GM19324 (cell line): ENCODE data around the gene BID.
"Not testable (repeated sequence)": the region's sequence is repeated elsewhere in the genome, so short reads cannot be mapped to it uniquely, and the experiment has no call there.

ENCODE experiments used
- ATAC-seq: cut with Tn5 transposase; IDR thresholded peaks from one replicate; pipeline ENCODE4 v1.9.1; 2021; ENCODE audit warnings: mild to moderate bottlenecking, moderate library complexity; ENCODE audit not compliant: unreplicated experiment, low FRiP score

The BID gene

DNA sequence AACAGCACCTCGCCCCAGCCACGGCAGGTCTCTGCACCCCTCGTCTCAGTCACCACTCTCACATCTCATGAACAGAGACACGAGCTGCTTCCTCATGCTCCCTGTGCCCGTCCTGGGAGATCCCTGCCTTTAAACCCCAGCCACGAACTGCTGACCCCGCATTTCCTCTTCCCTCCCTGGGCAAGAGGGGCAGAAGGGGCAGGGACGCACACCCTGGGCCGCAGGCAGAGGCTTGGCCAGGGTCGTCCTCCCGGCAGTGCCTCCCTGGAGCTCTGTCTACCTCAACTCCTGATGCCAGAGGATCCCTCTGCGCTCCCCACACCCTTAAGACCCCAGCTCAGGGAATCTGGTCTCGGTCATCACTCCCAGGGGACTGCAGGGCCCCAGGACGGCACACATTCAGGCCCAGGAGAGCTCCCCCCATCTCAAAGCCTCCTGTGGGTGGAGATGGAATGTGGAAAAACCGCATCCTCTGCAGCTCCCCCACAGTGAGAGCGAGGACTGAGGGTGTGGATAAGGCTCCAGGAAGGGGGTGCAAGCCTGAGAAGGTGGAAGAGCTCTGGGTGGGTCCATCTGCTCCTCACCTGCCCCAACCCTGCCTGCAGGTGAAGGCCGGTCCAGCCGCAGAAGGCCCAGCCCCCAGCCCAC, 1.2 kb downstream of the BID start:
- ATAC-seq = no peak

DNA sequence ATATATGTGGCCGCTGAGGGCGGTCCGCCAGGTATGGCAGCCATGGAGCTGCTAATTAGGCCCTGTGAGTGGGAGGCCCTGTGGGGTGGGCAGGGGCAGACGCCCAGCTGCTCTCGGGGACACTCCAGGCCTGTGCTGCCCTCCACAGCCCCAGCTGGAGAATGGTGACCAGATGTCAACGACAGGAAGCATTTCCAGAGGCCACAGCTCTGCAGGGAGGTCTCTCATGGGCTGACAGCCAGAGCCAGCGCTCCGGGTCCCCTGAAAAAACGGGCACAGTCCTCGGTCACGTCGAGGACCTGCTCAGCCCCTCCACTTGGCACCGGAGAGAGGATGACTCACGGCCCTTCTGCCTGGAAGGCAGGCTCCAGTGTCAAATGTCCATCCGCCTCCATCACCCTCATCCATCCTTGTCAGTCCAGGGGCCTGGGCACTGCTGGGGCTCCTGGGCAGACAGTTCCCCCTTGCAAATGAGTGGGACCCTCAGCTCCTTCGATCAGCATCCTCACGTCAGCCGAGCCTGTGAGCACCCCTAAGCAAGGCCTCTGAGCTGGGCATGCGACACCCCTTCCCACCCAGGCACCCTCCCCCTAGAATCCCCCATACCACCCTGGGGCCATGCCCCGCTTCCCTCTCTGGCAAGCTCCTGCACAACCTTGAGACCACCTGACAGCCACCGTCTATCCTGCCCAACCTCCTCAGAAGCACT, 1.9 kb downstream of the BID start:
- ATAC-seq = no peak

GRCh38 chr22:17770180-17771077, 3.8 kb downstream of the BID start:
- no peak for ATAC-seq

- ATAC-seq = no peak
Measured at GRCh38 chr22:17769716-17770082, 4.6 kb downstream of the BID start.

DNA sequence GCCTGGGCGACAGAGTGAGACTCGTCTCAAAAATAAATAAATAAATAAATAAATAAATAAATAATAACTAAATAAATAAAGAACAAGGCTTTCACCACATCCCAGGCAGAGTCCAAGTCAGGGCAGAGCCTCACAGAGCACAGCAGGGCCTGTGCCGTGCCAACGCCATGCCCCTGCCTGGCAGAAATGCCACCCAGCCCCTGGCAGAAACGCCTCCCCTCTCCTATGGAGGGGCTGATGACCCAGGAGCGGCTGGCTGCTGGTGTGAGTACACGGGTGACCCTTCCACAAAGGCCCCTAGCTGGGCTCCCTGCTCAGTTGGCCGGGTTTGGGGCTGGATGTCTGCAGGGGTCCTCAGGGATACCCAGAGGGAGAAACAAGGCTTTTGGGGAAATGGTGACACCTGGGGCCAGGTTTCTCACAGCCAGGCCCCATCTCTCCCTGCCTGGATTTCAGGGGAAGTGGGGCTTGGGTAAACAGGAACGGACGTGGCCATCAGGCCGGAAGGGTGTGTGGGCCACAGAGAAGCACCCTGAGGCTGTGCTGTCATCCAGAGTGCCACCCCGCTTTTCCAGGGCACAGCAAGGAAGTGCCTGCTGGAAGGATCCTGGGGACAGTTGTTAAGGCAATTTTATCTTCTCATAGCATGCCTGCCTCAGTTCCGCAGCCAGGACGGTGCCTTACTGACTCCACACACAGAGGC, 5.1 kb downstream of the BID start:
- ATAC-seq = no peak

- ATAC-seq = peak; percentile 62
Measured at GRCh38 chr22:17767233-17768065, 6.8 kb downstream of the BID start.

GRCh38 chr22:17764852-17765251, 9.4 kb downstream of the BID start:
- not testable (repeated sequence) for ATAC-seq

GRCh38 chr22:17764036-17764435, 10.2 kb downstream of the BID start:
- ATAC-seq = no peak

- ATAC-seq = not testable (repeated sequence)
Measured at GRCh38 chr22:17763442-17763841, 10.8 kb downstream of the BID start.

- no peak for ATAC-seq
Measured at GRCh38 chr22:17761138-17761488, 13.2 kb downstream of the BID start.

DNA sequence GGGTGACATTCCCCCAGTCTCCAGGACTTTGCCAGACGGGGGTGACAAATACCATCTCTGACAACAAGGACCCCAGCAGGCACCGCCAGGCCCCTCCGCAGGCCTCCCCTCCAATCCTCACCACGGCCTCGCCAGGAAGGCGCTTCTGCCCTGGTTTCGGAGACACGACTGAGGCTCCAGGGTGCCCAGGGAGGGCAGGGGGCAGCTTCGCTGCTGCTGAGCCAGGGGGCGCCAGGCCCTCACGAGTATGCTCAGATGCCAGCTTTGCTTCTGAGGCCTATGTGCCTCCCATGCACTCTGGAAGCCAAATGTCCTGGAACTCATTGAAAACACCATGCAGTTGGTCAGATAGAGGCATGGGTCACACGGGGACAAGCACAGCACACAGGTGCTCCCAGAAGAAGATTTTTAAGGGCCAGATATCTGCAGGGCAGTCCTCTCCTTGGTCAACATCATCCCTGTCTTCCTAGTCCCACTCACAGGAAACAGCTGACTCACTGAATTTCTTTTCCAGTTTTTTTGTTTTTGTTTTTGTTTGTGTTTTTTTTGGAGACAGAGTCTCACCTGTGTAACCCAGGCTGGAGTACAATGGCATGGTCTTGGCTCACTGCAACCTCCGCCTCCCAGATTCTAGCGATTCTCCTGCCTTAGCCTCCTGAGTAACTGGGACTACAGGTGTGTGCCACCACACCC, 19.9 kb downstream of the BID start:
- ATAC-seq = no peak

DNA sequence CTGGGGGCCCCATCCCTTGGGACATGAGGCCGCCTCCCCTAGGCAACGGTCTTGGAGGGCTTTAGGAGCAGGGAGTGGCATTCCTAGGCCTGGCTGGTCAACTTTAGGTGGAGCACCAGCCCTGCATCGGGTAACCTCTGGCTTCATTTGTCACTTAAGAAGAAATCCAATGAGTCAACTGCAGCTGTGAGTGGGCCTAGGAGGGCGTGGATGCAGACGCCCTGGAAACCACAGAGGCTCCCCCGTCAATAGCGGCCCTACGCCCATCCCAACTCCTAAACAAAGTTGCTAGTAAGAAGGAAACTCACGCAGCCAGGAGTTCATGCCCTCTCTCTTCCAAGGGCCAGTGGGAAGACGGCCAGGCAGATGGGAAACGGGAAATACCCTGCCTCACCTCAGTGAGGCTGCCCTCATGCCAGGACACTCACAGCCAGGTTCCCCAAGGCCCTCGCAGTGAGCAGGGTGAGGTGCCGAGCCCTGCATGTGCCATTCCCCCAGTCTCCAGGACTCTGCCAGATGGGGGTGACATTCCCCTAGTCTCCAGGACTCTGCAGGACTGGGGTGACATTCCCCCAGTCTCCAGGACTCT, 20.8 kb downstream of the BID start:
- ATAC-seq = no peak

DNA sequence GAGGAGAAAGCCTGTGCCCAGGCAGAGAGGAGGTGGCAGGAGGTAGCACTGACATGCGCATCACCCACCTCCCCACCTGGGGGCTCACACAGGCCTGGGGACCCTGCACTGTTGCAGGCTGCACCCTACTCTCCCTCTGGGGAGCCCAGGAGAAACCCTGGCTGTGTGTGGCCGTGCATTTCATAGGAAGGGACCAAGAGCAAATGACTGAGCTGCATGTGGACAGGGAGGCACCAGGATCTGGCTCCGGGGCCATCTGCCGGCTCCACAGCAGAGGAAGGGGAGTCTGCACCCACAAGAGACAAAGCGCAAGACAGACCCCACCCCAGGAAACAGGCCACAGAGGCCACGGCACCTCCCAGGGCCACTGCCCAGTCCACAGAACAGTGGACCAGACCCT, 22.7 kb downstream of the BID start:
- no peak for ATAC-seq

- ATAC-seq = no peak
Measured at GRCh38 chr22:17749605-17750395, 24.5 kb downstream of the BID start.

DNA sequence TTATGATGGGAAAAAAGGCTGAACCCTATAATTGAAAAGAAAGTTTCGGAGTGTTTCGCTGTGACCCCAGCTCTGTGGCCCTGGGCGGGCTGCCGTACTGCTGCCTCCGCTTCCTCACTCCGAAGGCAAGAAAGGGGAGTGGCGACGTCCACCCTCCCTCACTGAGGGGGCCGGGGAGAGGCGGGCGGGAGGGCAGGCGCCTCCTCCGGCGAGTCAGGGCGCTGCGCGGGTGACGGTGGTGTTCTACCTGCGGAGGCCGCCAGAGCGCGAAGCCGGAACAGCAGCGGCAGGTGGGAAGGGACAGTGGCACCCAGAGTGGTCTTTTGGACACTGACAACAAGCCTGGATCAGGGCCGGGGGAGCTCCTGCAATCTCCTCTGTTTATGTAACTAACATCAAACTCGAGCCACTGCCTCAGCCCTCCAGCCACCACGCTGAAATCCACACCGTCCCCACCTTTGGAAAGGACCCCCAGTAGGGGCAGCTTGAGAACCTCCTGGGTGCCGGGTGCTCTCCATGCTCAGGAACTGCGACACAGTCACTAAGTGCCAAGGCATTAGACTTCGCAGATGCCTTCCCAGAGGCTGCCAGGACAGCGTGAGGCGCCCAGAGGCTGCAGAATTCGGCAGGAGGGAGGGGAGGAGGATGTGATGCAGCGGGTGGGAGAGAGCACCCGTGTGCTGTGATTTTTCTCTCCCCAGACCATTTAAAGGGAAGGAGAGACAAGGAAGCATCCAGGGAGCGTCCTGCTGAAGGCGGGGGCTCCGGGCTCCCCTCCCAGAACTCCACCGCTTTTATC, 25.5 kb downstream of the BID start:
- no peak for ATAC-seq

GRCh38 chr22:17746916-17747315, 27.4 kb downstream of the BID start:
- no peak for ATAC-seq

DNA sequence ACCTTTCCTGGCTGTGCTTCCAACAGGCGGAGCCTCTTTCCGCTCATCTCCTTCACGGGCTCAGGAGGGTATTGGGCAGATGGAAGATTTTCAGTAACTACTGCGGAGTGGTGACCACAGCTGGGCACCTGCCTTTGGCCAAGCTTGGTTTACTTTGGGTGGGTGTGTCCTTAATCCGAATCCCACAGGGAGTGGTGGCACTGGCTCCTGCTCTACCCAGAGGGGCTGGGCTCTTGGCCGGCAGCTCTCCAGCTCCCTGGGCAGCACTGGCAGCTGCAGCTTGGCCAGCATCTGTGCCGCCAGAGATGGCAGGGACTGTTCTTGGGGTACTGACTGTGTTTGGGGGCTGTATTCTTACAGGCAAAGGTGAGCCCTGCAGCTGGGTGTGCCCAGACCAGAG, 29.8 kb downstream of the BID start:
- ATAC-seq = no peak
